Germinal center (tissue), 1 donor: ENCODE data around the gene CLDN15.
"Not testable (repeated sequence)": the region's sequence is repeated elsewhere in the genome, so short reads cannot be mapped to it uniquely, and the experiment has no call there.

Source experiments
- DNase-seq: peaks from one replicate; pipeline ENCODE4 v3.0.0; 2012; ENCODE audit warnings: mixed read lengths, low spot score

Gene CLDN15

GRCh38 chr7:101222275-101222830 lies 15.2 kb downstream of the CLDN15 start:
- DNase-seq = no peak

- no peak for DNase-seq
Measured at GRCh38 chr7:101220295-101220694, 17.3 kb downstream of the CLDN15 start.

GRCh38 chr7:101218236-101219125 lies 19.1 kb downstream of the CLDN15 start:
- no peak for DNase-seq

- peak; percentile 99 for DNase-seq
Measured at GRCh38 chr7:101217388-101218235, 20.0 kb downstream of the CLDN15 start, which contains the start of the genes PLOD3 and ZNHIT1. Gene PLOD3 (minus strand): TSS chr7:101217581. CDS start chr7:101217274, 307 bp downstream. Gene ZNHIT1 (plus strand): TSS chr7:101218165. CDS start chr7:101218196, 31 bp downstream.

GRCh38 chr7:101216860-101217387 lies 20.7 kb downstream of the CLDN15 start:
- DNase-seq = no peak

GRCh38 chr7:101216001-101216859 lies 21.4 kb downstream of the CLDN15 start:
- DNase-seq = no peak

- DNase-seq = no peak
Measured at GRCh38 chr7:101212014-101212413, 25.6 kb downstream of the CLDN15 start.

GRCh38 chr7:101211501-101211900 lies 26.1 kb downstream of the CLDN15 start:
- no peak for DNase-seq

- no peak for DNase-seq
Measured at GRCh38 chr7:101210143-101210542, 27.5 kb downstream of the CLDN15 start.

GRCh38 chr7:101208794-101209193 lies 28.8 kb downstream of the CLDN15 start:
- no peak for DNase-seq

- DNase-seq = no peak
Measured at GRCh38 chr7:101207459-101207858, 30.1 kb downstream of the CLDN15 start.

GRCh38 chr7:101206665-101207042 lies 30.9 kb downstream of the CLDN15 start:
- DNase-seq = no peak

- DNase-seq = no peak
Measured at GRCh38 chr7:101205901-101206664, 31.5 kb downstream of the CLDN15 start.

GRCh38 chr7:101203740-101204738 lies 33.6 kb downstream of the CLDN15 start:
- DNase-seq = not testable (repeated sequence)

GRCh38 chr7:101202603-101202918 lies 35.0 kb downstream of the CLDN15 start:
- no peak for DNase-seq

- DNase-seq = peak; percentile 54
Measured at GRCh38 chr7:101201695-101202602, 35.7 kb downstream of the CLDN15 start.

- no peak for DNase-seq
Measured at GRCh38 chr7:101200862-101201599, 36.6 kb downstream of the CLDN15 start, which contains the start of gene MOGAT3. Gene MOGAT3 (minus strand): TSS chr7:101201036. CDS start chr7:101200854, 182 bp downstream.
